ENCODE results near the gene SHOC2.

The SHOC2 gene

GRCh38 chr10:110898391-110898790 lies 21.0 kb upstream of the SHOC2 start:
- no peak for DNase-seq (ENCODE audit: extremely low spot score)
- POLR2A ChIA-PET = interaction anchor here (1.1 kb wide), 1 partner anchor 20 kb away, joined by 4 read pairs; no protein-coding TSS in a partner anchor
- CTCF ChIA-PET = interaction anchor here (1.1 to 2.1 kb wide), 2 partner anchors 153 to 288 kb away, joined by 3 to 6 read pairs; no protein-coding TSS in a partner anchor
- TF ChIP-seq, protein P1, sequence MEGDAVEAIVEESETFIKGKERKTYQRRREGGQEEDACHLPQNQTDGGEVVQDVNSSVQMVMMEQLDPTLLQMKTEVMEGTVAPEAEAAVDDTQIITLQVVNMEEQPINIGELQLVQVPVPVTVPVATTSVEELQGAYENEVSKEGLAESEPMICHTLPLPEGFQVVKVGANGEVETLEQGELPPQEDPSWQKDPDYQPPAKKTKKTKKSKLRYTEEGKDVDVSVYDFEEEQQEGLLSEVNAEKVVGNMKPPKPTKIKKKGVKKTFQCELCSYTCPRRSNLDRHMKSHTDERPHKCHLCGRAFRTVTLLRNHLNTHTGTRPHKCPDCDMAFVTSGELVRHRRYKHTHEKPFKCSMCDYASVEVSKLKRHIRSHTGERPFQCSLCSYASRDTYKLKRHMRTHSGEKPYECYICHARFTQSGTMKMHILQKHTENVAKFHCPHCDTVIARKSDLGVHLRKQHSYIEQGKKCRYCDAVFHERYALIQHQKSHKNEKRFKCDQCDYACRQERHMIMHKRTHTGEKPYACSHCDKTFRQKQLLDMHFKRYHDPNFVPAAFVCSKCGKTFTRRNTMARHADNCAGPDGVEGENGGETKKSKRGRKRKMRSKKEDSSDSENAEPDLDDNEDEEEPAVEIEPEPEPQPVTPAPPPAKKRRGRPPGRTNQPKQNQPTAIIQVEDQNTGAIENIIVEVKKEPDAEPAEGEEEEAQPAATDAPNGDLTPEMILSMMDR (IDR thresholded peaks at IDR 0.05; ENCODE audit: control extremely low read depth, extremely low read depth, low read depth, missing control alignments) = no peak

DNA sequence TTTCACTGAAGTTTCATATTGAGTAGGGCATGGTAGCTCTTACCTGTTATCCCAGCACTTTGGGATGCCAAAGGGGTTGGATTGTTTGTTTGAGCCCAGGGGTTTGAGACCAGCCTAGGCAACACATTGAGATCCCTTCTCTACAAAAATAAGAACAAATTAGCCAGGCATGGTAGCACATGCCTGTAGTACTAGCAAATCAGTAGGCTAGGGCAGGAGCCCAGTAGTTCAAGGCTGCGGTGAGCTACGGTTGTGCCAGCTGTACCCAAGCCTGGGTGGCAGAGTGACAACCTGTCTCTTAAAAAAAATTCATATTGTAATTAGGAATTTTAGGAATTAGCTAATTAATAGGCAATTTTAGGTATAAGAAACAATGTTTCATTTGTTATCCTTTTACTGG lies 18.4 kb upstream of the SHOC2 start:
- POLR2A ChIA-PET = no interaction called here
- TF ChIP-seq, protein P1 (IDR thresholded peaks at IDR 0.05; ENCODE audit: control extremely low read depth, extremely low read depth, low read depth, missing control alignments) = no peak
- DNase-seq (ENCODE audit: extremely low spot score) = no peak
- CTCF ChIA-PET = interaction anchor here (1.1 to 4.0 kb wide), 9 partner anchors 7 to 290 kb away, joined by 3 to 23 read pairs (median 5); no protein-coding TSS in a partner anchor

DNA sequence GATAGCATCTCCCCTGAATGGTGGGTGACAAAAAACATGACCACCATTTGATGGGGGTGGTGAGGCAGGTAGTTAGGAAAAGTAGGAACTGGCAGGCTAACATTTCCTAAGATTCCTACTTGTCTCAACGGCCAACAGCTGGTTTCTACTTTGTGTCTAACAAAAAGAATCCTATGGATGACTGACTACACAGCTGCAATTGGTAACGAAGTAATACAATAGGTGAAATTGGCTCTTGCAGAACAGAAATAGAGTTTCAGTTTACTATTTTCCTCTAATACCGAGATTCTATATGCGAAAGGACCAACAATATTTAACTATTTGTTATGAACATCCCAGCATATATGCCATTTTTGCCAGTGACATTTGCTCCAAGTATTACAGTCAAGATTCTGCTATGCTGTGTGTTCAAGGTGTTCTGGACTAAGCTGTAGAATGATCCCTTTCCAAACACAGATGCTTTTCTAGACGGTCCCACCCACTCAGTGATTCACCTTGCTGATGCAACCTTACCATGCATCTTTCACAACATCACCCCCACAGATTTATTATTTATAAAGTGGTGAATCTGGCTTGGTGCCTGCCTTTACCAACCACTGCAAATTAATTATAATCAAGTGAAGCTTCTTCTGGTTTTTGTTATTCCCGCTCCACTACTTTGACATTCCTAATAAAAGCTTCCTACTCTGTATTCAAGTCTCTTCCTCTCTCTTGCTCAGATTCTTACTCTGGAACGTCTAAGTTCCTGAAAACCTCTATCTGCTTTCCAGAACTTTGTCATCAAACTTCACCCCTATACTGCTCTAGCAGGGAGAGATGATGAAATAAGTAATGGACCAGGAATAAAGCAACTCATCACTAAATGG lies 17.2 kb upstream of the SHOC2 start:
- CTCF ChIA-PET = interaction anchor here (1.1 to 4.0 kb wide), 8 partner anchors 8 to 292 kb away, joined by 3 to 23 read pairs (median 4); no protein-coding TSS in a partner anchor
- DNase-seq (ENCODE audit: extremely low spot score) = no peak
- TF ChIP-seq, protein P1 (IDR thresholded peaks at IDR 0.05; ENCODE audit: control extremely low read depth, extremely low read depth, low read depth, missing control alignments) = no peak
- POLR2A ChIA-PET = interaction anchor here (1.7 kb wide), 1 partner anchor 16 kb away, joined by 9 read pairs; the partner anchor contains the start of genes BBIP1 and SHOC2

- CTCF ChIA-PET = interaction anchor here (0.9 to 4.0 kb wide), 8 partner anchors 10 to 157 kb away, joined by 3 to 23 read pairs (median 4); no protein-coding TSS in a partner anchor
These were observed 15.8 kb upstream of the SHOC2 start for GRCh38 chr10:110903280-110904278.

DNA sequence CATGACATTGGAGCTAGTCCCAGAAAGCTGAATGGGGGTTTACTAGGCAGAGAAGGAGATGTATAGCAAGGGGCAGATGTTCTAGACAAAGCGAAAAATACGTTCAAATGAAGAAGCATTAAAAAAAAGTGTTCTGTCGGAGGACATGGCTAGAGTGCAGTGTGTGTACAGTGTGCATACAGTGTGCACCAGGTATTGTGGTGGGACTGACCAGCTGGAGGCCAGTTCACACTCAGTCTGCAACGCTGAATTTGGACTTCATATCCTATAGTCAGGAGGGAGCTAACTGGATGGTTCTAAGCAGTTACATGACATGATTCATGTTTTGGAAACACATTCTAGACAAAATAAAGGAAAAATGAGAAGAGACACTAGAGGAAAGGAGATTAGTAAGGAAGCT lies 9.3 kb upstream of the SHOC2 start:
- no peak for DNase-seq (ENCODE audit: extremely low spot score)
- ChIA-PET POLR2A (no interaction called here), CTCF (interaction anchor here (0.8 to 2.2 kb wide), 4 partner anchors 9 to 106 kb away, joined by 3 to 8 read pairs (median 4); no protein-coding TSS in a partner anchor)
- TF ChIP-seq, protein P1 (IDR thresholded peaks at IDR 0.05; ENCODE audit: control extremely low read depth, extremely low read depth, low read depth, missing control alignments) = no peak

More at GRCh38 chr10:110903280-110904278, 15.8 kb upstream of the SHOC2 start:
- POLR2A ChIA-PET = interaction anchor here (1.7 kb wide), 1 partner anchor 15 kb away, joined by 9 read pairs; the partner anchor contains the start of genes BBIP1 and SHOC2
- TF ChIP-seq, protein P1 (IDR thresholded peaks at IDR 0.05; ENCODE audit: control extremely low read depth, extremely low read depth, low read depth, missing control alignments) = no peak
- no peak for DNase-seq (ENCODE audit: extremely low spot score)
